GM18951 (cell line): Measurements from ENCODE around the gene DYRK3.

ENCODE experiments used
- POLR2A ChIP-seq: IDR thresholded peaks from 4 replicates; pipeline ENCODE4 v1.6.1; 2011; ENCODE audit warnings: mild to moderate bottlenecking; ENCODE audit not compliant: insufficient read length, insufficient read depth; ENCODE audit errors: extremely low read depth
- in situ Hi-C: fragments of 300-500 bp; cut with MboI; formaldehyde crosslinking; loops from one replicate; pipeline ENCODE4 v1.12.0; 2022; ENCODE audit warnings: low sequenced_read_pairs, mixed read lengths, inconsistent platforms; ENCODE audit not compliant: unreplicated experiment

DYRK3 gene

GRCh38 chr1:206672844-206673758 lies 37.8 kb downstream of the DYRK3 start:
- TF ChIP-seq POLR2A = no peak
- in situ Hi-C loops = no loop called here

DNA sequence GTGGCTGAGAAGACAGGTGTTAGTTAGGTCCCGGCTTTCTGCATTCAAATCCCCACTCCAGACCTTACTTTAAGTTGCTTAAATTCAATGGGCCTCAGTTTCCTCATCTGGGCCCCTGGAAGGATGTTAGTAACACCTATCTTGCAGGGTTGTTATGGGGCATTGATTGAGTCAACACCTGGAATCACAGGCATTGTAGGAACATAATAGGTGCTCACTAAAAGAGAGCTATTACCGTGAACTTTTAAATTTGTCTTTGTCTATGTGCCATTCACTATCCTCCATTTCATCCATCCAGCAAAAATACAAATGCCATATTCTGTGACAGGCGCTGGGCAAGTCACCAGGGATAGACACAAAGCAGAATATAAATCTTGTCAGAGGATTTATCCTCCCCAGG lies 38.9 kb downstream of the DYRK3 start:
- in situ Hi-C loops = no loop called here
- TF ChIP-seq POLR2A = no peak

GRCh38 chr1:206674745-206675175 lies 39.4 kb downstream of the DYRK3 start:
- no peak for TF ChIP-seq POLR2A
- in situ Hi-C loops = no loop called here

DNA sequence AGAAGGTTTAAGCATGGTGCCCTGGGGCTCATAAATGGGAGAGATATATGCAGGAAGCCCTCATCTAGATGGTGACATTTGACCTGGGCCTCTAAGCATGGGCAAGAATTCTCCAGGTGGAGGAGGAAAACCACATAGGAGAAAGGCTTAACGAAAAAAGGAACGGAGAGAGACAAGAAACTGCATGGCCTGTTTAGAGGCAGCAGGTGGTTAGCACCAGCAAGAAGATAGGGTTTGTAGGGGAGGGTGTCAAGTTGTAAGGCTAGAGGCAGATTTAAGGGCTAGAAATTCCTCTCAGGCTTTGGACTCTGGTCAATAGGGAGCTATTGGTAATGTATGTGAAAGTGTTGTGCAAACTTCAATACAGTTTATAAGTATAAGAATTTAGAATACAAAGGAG lies 41.2 kb downstream of the DYRK3 start:
- in situ Hi-C loops = no loop called here
- TF ChIP-seq POLR2A = no peak

DNA sequence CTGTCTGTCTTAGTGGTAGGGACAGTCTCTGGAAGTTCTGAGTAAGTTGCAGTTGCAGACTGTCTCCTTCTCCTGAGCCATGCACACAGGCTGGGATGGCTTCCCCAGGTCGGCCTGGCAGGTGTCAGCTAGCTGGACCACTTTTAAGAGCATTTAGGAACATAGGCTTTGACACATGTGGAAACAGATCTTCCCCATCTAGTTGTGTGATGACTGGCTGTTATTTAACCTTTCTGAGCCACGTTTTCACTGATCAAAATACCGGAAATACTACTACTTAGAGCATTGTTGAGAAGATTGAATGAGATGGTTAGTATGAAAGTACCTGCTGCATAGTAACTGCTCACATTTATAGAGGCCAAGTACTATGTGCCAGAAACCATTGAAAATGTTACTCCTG lies 43.2 kb downstream of the DYRK3 start:
- no peak for TF ChIP-seq POLR2A
- in situ Hi-C loops = no loop called here

GRCh38 chr1:206679738-206680211 lies 44.4 kb downstream of the DYRK3 start:
- in situ Hi-C loops = no loop called here
- TF ChIP-seq POLR2A = no peak

GRCh38 chr1:206680279-206680678 lies 44.9 kb downstream of the DYRK3 start:
- TF ChIP-seq POLR2A = no peak
- in situ Hi-C loops = no loop called here

GRCh38 chr1:206681359-206681758 lies 46.0 kb downstream of the DYRK3 start:
- TF ChIP-seq POLR2A = no peak
- in situ Hi-C loops = no loop called here

DNA sequence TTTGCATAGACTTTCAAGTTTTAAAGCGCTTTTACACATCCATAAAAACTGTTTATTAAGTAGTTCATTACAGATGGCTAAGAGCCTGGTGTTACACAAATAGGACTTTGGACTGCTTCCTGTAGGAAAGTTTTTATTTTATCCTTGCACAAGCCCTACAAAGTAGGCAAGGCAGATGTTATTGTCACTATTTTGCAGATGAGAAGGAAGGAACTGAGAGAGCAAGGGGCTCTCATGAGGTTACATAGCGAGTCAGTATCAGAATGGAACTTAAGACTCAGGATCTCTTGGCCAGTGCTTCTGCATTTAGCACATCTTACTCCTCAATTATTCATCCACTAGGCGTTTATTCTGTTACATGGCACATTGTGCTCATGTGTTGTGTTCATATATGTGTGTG lies 46.8 kb downstream of the DYRK3 start:
- in situ Hi-C loops = no loop called here
- TF ChIP-seq POLR2A = no peak

DNA sequence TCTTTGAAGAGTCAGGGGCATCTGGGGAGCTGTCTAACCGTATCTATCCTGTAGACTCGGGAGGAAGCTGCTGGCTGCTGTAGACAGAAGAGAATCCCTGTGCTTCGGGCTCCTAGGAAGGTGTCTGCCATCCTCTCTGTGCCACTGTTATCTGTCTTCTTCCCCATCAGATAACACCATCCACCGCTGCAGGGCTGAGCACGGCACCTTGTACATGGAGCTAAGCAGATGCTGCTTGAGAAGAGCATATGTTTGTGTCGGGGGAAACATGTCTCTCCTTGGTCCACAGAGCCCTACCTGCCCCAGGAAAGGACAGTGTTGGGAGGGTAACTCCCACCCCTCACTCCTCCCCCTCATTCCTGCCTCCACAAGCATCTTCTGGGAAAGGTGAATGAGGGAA lies 48.0 kb downstream of the DYRK3 start:
- no peak for TF ChIP-seq POLR2A

GRCh38 chr1:206684003-206684402 lies 48.7 kb downstream of the DYRK3 start:
- TF ChIP-seq POLR2A = no peak
- in situ Hi-C loops = no loop called here

More for the DNA sequence above, 48.0 kb downstream of the DYRK3 start:
- in situ Hi-C loops = no loop called here

GRCh38 chr1:206684478-206685333 lies 49.4 kb downstream of the DYRK3 start, which contains the start of gene MAPKAPK2:
TSS of gene MAPKAPK2 (plus strand) at chr1:206684905. CDS start at chr1:206685230, 325 bp downstream.
- TF ChIP-seq POLR2A = peak; percentile 57
- in situ Hi-C loops = no loop called here

GRCh38 chr1:206685334-206685768 lies 50.0 kb downstream of the DYRK3 start:
- TF ChIP-seq POLR2A = no peak
- in situ Hi-C loops = no loop called here
